Activated CD4-positive, alpha-beta T cell treated with anti-CD3 and anti-CD28 coated beads for 48 hours (primary cell): Measurements from ENCODE around the gene MAD1L1.
"Not testable (repeated sequence)": the region's sequence is repeated elsewhere in the genome, so short reads cannot be mapped to it uniquely, and the experiment has no call there.

Experiments
- DNase-seq: peaks from one replicate; pipeline ENCODE4 v3.0.0-alpha.2; 2020

The MAD1L1 gene

DNA sequence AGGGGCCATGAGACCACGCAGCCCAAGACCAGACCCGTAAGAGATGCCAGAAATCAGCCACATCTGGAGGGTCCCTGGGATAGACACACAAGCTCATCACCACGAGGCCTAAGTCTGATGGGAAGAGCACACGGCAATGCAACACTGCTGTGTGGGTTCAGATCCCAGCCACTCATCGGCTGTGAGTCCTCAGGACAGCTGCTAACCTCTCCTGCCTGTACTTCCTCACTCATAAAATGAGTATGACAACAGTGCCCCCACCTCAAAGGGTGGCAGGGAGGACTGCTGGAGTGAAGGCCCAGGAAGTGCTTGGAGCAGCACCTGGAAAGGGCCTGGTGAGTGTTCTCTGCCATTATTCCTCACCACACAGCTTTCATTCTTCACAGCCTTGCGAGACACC is 60.9 kb downstream of the MAD1L1 start:
- DNase-seq, result no peak

DNA sequence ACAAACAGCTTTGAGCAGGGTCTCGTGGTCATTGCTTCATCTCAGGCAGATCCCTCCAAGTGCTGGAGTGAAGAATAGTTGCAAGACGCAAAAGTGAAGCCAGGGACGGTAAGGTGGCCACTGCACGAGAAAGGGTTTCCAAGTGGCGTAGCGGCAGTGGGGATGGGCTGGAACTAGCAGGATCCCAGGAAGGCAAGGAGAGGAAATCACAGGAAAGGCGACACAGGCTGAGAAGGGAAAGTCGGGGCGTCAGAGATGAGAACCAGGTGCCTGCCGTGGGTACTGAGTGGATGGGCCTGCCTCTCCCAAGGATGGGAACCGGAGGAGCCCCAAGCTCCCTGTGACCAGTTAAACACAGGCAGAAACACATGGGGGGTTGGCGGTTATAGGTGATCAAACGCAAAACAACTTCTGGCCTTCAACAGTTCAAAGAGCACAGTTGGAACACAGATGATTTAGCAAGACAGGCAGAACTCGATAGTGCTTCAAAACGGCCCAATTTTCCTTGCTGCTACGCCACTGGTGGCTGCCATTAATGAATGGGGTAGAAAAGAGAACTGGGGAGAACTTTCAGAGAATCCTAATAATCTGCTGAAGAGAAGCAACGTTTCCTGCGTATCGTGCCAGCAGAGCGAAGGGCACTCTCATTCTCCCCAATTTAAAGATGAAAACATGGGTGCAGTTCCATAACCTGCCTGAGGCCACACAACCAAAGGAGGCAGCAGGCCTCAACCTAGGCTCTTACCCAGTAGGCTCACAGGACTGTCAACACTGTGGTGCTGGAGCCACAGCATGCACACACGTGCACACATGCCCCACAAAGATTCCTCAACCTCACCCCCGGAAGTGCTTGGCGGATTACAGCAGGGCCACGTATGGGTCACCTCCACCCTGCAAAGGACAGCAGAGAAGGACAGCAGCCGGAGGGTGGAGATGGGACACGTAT is 61.9 kb downstream of the MAD1L1 start:
- DNase-seq, result no peak

DNA sequence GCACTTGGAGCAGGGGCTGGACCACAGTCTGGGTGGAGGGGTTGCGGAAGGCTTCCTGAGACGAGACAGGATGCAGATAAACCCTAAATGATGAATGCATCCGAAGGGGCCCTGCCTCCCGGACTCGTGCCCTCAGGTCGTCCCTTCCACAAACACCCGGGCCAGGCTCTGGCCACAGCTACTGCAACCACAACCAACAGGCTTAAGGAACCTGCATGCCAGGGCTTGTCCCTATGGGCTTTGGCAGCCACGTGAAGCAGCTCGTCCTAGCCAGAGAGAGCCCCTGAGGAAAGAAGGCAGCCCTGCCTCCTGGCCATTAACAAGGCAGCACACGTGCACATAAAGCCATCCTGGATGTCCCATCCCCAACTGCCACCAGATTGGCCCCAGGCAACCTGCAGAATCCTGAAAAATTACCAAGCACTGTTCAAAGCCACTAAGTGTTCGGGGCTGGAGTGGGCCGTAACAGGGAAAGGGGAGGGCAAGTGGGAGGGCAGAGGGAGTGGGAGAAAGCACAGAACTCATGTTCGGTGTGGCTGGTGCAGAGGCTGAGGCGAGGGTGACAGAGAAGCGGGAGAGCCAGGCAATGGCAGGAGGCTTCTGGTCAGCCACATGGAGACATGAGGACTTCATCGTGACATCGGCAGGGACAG is 62.7 kb downstream of the MAD1L1 start:
- no peak for DNase-seq

DNA sequence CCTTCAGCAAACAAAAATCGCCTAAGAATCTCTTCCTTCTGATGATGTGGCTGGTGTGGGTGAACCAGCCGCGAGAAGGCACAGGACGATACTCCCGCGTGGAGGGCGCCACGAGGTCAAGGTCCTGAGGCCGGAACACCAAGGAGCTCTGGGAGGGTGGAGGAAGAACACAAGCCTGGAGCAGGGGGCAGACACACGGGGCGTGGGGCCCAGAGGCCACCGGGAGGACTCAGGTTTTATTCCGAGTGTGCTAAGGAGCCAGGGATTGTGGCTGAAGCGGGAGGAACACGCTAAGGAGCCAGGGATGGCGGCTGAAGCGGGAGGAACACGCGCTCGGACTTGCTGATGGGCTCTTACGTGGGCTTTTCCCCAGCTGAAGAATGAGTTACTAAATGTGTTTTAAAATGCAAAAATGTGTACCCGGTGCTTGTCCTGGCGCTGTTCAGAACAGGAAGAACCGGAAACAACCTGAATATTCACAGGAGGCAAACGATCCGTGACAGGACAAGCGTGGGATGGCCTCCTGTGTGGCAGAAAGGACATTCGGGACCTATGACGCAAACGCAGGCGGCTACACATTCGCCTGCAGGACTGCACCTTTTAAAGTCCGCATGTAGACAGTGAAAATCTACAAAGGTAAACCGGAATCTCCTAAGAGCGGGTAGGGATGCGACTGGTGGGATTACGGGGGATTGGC is 64.0 kb downstream of the MAD1L1 start:
- DNase-seq, result no peak

DNA sequence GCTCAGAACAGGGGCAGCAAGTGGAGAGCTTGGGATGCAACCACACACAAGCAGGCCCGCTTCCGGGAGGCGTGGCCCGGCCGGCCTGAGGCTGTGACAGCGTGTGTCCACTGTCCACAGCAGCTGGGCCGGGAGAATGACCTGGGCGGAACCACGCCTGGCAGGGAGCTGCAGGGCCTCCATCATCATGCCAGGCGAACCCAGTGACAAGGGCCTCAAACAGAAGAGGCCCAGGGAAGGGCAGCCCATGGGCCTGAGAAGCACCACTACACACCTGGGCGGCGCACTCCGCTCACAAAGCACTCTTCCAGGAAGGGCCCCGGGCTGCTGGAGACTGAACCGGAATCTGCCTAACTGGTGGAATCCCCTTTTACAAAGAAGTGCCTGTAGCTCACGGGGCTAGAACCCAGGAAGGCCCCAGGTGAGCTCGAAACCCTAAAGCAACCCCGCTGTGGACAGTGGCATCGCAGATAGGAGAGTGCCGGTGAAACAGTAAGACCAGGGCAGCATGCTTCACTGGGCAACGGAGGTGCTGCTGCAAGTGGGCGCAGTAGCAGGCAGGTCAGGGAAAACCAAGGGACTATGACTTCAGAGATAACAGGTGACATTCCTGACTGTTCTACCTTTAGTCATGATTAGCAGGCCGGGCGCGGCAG is 66.0 kb downstream of the MAD1L1 start:
- no peak for DNase-seq

DNA sequence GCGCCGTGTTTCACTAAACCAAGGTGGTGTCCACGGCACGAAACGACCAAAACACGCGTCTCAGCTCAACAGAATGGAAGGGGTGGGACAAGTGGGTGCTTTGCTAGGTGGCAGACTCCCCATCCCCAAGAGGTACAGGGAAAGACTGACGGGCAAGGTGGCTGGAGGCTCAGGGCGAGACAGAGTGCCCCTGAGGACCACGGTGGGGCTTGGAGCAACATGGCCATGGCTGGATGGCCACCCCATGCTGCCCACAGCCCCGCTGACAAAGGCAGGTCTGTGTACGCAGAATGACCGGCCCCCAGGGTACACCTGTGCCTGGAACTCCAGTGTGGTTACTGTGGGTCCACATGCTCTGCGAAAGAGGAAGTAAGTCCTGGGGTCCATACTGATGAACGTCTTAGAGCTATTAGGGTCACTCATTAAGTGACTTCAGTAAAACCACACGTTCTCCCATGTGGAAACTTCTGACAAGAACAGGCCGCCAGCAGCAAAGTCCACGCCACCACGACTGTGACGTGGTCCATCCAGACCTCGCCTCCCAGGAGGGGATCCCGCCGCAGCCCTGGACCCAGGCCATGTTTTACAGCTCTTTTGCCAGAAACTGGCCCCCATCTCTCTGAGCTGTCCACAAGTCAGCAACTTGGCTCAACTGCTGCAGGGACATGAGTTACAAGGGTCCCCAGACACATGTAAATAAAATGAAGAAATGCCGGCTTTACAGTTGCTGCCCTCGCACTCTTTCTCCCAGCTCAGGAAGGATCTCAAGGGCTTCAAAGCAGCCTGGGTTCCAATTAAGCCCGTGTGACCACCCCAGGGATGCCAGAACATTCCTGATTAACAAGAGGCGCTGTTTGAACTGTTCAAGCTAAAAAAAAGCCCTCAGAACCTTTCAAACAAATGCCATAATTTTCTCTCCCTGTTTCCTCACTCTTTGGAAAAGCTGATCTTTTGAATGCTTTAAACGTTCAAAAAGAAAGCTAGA is 66.8 kb downstream of the MAD1L1 start:
- DNase-seq, result no peak

DNA sequence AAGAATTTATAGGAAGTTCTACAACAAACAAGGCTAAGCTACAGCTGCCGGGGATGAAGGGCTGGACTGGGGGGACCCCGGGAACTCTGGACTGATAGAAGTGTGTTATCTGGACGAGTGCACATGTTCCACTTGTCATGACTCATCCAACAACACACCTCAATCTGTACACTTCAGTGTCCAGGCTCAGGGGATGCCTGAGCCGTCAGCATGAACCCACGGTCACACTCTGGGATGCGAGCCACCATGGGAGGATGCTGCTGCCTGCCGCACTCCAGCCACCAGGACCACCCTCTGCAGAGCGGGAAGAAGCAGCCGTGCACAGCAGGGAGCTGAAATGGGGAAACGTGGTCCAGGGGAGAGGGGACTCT is 67.5 kb downstream of the MAD1L1 start:
- no peak for DNase-seq

DNA sequence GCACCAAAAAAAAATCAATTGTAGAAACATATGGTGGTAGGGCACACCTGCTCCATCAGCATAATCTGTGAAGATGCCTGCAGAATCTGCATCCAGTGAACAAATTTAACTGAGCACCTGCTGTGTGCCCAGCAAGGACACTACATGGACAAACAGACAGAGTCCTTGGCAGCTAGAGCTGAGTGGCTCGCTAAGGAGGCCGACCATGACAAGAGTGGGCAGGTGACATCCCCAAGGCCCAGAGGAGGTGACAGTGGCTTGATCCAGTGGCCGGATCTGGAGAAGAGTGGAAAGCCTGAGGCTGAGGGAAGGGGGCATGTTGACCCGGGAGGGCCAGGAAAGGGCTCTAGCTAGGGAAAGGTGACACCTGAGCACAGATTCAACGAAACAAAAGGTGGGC is 68.1 kb downstream of the MAD1L1 start:
- DNase-seq, result no peak

DNA sequence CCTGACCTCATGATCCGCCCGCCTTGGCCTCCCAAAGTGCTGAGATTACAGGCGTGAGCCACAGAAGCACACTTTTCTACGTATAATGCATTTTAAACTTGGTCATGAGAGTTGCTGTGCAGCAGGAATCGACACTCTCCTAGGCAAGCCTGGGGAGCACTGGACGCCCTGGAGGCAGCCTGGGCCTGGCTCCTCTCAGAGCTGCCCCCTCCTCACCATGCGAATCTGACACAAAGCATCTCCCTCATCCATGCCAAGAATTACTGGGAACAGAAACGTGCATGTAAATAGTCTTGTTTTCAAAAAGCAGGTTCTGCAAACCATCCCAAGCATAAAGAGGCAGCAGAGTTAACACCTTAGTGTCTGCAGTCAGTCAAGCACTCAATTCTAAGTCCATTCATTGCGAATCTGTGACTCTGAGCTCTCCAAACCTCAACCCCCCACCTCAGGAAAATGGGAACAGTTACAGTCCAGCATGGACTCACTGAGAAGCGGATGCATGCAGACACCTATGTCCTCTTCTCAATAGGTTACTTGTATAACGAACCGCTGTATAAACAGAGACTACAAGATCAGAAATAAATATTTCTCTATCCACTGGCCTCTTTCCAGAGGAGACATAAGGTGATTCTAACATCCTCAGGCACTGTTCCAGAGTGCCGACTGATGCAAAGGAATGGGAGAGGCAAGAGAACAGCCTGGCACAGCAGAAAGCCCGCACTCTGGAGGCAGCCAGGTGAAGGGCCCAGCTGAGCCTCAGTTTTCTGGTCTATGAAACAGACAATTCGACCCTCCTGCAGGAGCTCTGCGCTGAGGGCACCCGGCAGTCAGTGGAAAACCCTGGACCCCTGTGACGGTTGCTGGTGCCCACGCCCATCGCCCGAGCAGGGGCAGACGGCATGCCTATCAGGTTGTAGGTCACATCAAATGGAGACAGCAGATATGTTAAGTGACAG is 68.9 kb downstream of the MAD1L1 start:
- DNase-seq, result no peak

DNA sequence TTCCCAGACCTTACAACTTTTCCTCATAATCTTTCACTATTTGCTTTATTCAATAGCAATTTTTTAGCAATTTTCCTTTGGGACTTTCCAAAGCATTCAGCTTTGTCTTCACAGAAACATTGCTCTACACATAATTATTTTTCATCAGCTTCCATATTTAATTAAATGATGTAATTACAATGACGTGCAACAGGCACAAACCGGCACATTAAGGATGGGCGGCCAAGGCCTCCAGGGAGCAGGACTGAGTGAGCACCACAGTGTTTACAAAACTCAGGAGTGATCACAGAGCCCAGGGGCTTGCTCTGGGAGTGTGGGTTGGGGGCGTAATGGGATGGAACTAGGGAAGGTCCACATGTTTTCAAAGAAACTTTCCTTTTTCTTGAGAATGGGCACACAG is 69.8 kb downstream of the MAD1L1 start:
- DNase-seq, result no peak

DNA sequence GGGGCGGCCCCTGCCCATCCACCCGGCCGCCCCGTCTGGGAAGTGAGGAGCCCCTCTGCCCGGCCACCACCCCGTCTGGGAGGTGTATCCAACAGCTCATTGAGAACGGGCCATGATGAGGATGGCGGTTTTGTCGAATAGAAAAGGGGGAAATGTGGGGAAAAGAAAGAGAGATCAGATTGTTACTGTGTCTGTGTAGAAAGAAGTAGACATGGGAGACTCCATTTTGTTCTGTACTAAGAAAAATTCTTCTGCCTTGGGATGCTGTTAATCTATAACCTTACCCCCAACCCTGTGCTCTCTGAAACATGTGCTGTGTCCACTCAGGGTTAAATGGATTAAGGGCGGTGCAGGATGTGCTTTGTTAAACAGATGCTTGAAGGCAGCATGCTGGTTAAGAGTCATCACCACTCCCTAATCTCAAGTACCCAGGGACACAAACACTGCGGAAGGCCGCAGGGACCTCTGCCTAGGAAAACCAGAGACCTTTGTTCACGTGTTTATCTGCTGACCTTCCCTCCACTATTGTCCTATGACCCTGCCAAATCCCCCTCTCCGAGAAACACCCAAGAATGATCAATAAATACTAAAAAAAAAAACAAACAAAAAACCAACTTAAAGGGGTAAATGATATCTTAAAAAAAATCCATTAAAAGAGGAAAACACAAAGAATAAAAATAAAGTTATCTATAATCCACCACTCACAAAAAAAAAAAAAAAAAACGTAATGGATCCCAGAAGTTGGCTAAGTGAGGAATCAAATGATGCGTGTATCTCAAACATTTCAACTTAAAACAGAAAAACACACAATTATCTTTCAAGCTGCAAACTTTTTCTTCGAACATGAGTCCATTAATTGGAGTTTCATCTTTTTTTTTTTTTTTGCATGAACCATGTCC is 70.5 kb downstream of the MAD1L1 start:
- DNase-seq, result not testable (repeated sequence)

DNA sequence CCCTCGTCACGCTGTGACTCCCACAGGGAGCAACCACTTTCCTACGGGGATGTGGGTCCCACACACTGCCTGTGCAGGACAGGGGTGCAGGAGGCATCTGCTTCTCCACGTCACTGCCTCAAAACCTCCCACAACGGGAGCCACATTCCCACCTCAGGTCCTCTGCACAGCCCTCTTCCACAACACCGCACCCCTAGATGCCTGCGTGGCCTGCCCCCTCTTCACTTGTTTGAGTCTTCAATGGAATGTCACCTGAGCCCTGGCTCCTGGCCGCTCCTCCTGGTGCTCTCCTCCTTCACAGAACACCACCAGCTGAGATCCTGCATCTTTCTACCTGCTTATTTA is 73.6 kb downstream of the MAD1L1 start:
- DNase-seq, result no peak

DNA sequence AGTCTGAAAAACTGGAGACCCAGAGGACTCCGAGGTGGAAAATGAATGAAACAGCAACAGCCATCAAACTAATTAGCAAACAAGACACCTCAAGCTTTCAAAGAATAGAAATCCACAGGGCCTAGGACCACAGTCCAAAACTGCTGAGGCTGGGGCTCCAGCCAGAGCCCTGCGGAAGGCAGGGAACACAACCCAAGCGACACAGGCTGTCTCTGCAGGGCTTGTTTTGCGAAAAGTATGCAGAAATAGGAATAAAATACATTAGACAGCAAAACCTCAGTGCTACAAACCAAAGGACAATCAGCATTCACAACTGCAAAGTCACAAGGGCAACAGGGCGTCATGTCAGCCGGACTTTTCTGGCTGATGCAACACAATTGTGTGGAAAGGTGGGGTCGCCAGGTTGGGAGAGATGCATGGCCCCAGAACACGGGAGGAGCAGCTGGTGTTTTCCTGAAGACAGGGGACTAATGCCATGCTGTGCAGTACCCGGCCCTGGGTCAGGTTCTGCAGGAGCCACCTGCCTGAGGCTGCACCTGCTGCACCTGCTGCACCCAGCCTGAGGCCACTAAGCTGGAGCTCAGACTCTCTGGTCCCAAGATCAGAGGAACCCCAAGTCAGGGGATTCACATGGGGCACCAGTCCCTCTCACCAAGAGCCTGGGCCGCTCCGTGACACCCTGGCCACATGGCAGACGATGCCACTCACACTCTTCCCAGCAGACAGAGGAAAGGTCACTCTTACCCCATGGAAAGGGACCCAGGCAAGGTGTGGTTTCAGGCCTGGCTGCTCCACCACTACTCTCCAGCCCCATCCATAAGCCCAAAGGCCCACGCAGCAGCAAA is 74.2 kb downstream of the MAD1L1 start:
- no peak for DNase-seq

DNA sequence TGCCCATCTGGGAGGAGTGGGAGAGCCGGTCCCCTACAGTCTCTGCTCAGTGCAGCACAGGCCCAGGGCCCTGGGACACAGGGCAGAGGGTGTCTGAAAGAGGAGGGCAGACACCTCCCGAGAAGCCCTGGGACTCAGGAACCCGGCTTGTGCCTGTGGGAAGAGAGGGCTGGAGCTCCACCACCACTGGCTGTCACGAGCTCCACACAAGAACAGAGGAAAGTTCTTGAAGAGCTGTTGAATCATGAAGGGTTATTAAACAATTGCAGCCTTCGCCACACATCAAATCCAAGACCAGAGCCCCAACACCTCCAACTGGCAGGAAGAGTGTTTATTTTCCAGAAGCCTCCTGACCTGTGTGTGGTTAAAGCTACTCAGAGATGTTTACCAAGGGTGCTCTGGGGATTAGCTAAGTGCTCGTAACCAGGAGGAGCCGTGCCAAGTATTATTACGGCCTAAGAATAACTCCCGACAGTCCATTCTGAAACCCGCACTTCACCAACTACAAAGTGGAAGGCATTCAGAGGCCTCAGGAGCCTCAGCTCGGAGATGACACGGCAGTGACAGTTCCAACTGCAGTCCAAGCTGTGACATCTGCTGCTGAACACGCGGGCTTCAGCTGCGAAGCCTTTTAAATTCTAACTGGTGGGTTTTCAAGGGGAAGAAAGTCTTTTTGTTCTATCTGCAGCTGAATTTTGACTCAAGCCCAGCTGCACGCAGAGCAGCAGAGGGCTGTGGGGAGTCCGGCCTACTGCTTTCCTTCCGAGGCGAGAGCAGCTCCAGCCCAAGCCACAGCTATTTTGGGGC is 75.1 kb downstream of the MAD1L1 start:
- DNase-seq, result no peak

DNA sequence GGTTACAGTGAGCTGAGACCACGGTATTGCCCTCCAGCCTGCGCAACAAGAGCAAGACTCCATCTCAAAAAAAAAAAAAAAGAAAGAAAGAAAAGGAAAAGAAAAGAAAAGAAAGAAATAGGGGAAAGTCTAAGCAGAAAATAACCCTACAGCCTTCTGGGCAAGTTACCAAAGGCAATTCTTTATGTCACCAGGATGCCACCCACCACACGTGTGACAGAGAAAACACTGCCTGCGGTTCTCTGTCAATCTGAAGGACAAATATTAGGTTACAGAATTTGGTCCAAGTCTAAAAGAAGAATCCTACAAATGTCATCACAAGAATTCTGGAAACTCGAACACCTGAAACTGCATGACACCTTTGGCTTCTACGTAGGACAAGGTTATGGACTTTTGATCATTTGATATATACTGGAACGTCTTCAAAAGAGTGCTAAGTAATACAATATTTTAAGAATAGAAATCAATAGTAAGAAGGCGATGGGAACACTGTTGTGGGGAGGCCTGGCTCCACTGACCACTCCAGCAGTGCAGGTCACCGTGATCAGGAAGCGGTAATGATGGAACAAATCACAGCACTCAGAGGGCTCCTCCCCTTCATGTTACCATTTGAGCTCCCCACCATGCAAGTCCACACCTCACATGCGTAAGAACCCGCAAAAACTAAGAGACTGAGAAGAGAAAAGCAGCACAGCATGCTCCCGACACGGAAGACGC is 75.8 kb downstream of the MAD1L1 start:
- DNase-seq, result no peak

DNA sequence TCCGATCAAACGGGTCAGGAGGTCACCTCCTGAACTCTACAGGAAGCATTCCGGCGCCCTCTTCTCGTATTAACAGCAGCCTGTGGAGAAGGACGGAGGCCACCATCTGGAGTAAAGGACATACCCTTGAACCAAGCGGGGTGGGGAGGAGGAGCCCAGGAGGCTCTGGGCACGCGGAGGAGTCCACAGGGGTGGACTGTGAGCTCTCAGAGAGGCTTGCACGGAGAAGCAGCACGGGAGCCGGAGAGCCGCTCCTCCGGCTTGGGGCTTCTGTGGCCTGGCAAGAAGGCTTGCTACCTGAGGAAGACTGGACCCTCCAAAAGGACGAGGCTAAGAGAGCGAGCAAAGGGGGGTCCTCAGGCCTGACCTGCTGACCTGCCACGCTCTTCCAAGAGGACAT is 77.9 kb downstream of the MAD1L1 start:
- no peak for DNase-seq

DNA sequence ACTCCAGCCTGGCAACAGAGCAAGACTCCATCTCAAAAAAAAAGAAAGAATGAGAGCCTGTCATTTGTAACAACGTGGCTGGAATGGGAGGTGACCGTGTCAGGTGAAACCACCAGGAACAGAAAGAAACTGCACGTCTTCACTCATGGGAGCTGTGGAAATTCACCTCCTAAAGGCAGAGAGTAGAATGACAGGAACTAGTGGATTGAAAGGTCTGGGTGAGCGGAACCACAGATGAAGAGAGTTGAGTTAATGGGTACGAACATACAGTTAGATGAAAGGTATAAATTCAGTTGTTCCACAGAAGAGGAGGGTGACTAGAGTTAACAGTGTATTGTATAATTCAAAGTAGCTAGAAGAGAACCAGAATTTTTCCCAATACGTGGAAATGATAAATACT is 78.6 kb downstream of the MAD1L1 start:
- DNase-seq, result no peak
